ENCODE data around the gene TTLL11. TPM values are rescaled to one million over a fixed set of nuclear protein-coding genes. Genes with fewer than 3 reads are reported as not detected.

Gene TTLL11
- polyA plus RNA-seq, 1 donor from 2014 or later: 8.0 TPM

GRCh38 chr9:121892706-121893105 is 200.4 kb downstream of the TTLL11 start:
- TF ChIP-seq SMC3 (conservative IDR thresholded peaks at IDR 0.05; ENCODE audit: poor library complexity) (no peak), CTCF (IDR thresholded peaks at IDR 0.05; ENCODE audit: poor library complexity, severe bottlenecking) (no peak), EZH2 (IDR thresholded peaks at IDR 0.05; ENCODE audit: borderline replicate concordance, insufficient read depth, low read length, poor library complexity, severe bottlenecking) (no peak), TAF1 (IDR thresholded peaks at IDR 0.05; ENCODE audit: low read depth) (no peak), REST (IDR thresholded peaks at IDR 0.05; ENCODE audit: borderline replicate concordance) (no peak), MXI1 (conservative IDR thresholded peaks at IDR 0.05; ENCODE audit: poor library complexity, severe bottlenecking) (no peak), EP300 (conservative IDR thresholded peaks at IDR 0.05; ENCODE audit: poor library complexity, severe bottlenecking) (no peak), POLR2AphosphoS5 (IDR thresholded peaks at IDR 0.05) (no peak), RAD21 (conservative IDR thresholded peaks at IDR 0.05) (no peak)
- Histone ChIP-seq H3K27ac (ENCODE audit: low read length) (no peak overlapping the region), H3F3A (ENCODE audit: insufficient read depth, low read length, poor library complexity, severe bottlenecking) (no peaks in the 10 kb centered on the region), H4K20me1 (ENCODE audit: insufficient read depth) (no peaks in the 10 kb centered on the region), H3K36me3 (ENCODE audit: insufficient read depth, low read length) (no peaks in the 10 kb centered on the region), H3K4me2 (ENCODE audit: low read length) (no peak overlapping the region), H3K4me3 (ENCODE audit: low read length) (no peak overlapping the region), H3K27me3 (ENCODE audit: insufficient read depth, low read depth, low read length) (no peaks in the 10 kb centered on the region), H3K9ac (ENCODE audit: low read length) (no peak overlapping the region), H3K9me2 (ENCODE audit: insufficient read depth, low read length) (no peaks in the 10 kb centered on the region), H3K79me2 (replicated peaks; ENCODE audit: insufficient read depth, low read length) (no peaks in the 10 kb centered on the region), H3K9me3 (ENCODE audit: low read length) (no peaks in the 10 kb centered on the region), H2AFZ (ENCODE audit: low read depth, low read length) (no peak overlapping the region)

GRCh38 chr9:121890746-121891145 is 202.4 kb downstream of the TTLL11 start:
- H3K27me3 ChIP-seq (ENCODE audit: insufficient read depth, low read depth, low read length): no peaks in the 10 kb centered on the region
- H3K79me2 ChIP-seq (replicated peaks; ENCODE audit: insufficient read depth, low read length): no peaks in the 10 kb centered on the region
- H3K4me3 ChIP-seq (ENCODE audit: low read length): no peak overlapping the region
- no peaks in the 10 kb centered on the region for H4K20me1 ChIP-seq (ENCODE audit: insufficient read depth)
- H3K9ac ChIP-seq (ENCODE audit: low read length): no peak overlapping the region
- no peaks in the 10 kb centered on the region for H3K9me2 ChIP-seq (ENCODE audit: insufficient read depth, low read length)
- H3K36me3 ChIP-seq (ENCODE audit: insufficient read depth, low read length): no peaks in the 10 kb centered on the region
- H2AFZ ChIP-seq (ENCODE audit: low read depth, low read length): no peak overlapping the region
- no peak overlapping the region for H3K27ac ChIP-seq (ENCODE audit: low read length)
- no peak for TF ChIP-seq MXI1 (conservative IDR thresholded peaks at IDR 0.05; ENCODE audit: poor library complexity, severe bottlenecking)
- TF ChIP-seq RAD21 (conservative IDR thresholded peaks at IDR 0.05): no peak
- TF ChIP-seq REST (IDR thresholded peaks at IDR 0.05; ENCODE audit: borderline replicate concordance): no peak
- no peak for TF ChIP-seq TAF1 (IDR thresholded peaks at IDR 0.05; ENCODE audit: low read depth)
- TF ChIP-seq CTCF (IDR thresholded peaks at IDR 0.05; ENCODE audit: poor library complexity, severe bottlenecking): no peak
- no peak for TF ChIP-seq EP300 (conservative IDR thresholded peaks at IDR 0.05; ENCODE audit: poor library complexity, severe bottlenecking)
- no peak for TF ChIP-seq EZH2 (IDR thresholded peaks at IDR 0.05; ENCODE audit: borderline replicate concordance, insufficient read depth, low read length, poor library complexity, severe bottlenecking)
- TF ChIP-seq SMC3 (conservative IDR thresholded peaks at IDR 0.05; ENCODE audit: poor library complexity): no peak
- no peak for TF ChIP-seq POLR2AphosphoS5 (IDR thresholded peaks at IDR 0.05)
- H3K4me2 ChIP-seq (ENCODE audit: low read length): no peak overlapping the region
- no peaks in the 10 kb centered on the region for H3F3A ChIP-seq (ENCODE audit: insufficient read depth, low read length, poor library complexity, severe bottlenecking)
- no peaks in the 10 kb centered on the region for H3K9me3 ChIP-seq (ENCODE audit: low read length)
